DLD1 (cell line): ENCODE measurements around the gene PLA2G4E.

Source experiments
- in situ Hi-C: cut with HindIII; loops from 2 replicates; pipeline ENCODE4 v1.10.0; 2017; ENCODE audit warnings: low sequenced_read_pairs

PLA2G4E gene

GRCh38 chr15:42053010-42053409, 32.2 kb upstream of the PLA2G4E start:
- in situ Hi-C loops: loop anchor here (5.0 kb wide), 1 partner anchor 46 kb away; no protein-coding TSS in a partner anchor

GRCh38 chr15:42050484-42051255, 29.8 kb upstream of the PLA2G4E start:
- in situ Hi-C loops: loop anchor here (5.0 kb wide), 1 partner anchor 43 kb away; no protein-coding TSS in a partner anchor

GRCh38 chr15:42048821-42049200, 28.0 kb upstream of the PLA2G4E start:
- in situ Hi-C loops: no loop called here

GRCh38 chr15:42048080-42048820, 27.4 kb upstream of the PLA2G4E start:
- in situ Hi-C loops: no loop called here

- in situ Hi-C loops: no loop called here
These were observed 25.8 kb upstream of the PLA2G4E start for GRCh38 chr15:42046597-42046996.

GRCh38 chr15:42045211-42045615, 24.4 kb upstream of the PLA2G4E start:
- in situ Hi-C loops: no loop called here

- in situ Hi-C loops: no loop called here
These were observed 22.0 kb upstream of the PLA2G4E start for GRCh38 chr15:42042602-42043400.

GRCh38 chr15:42038401-42038800, 17.6 kb upstream of the PLA2G4E start:
- in situ Hi-C loops: no loop called here

GRCh38 chr15:42037656-42038055, 16.8 kb upstream of the PLA2G4E start:
- in situ Hi-C loops: no loop called here

GRCh38 chr15:42036966-42037365, 16.1 kb upstream of the PLA2G4E start:
- in situ Hi-C loops: no loop called here

- in situ Hi-C loops: no loop called here
These were observed 15.5 kb upstream of the PLA2G4E start for GRCh38 chr15:42036112-42036905.

GRCh38 chr15:42035435-42035761, 14.6 kb upstream of the PLA2G4E start:
- in situ Hi-C loops: no loop called here

GRCh38 chr15:42034628-42035434, 14.0 kb upstream of the PLA2G4E start:
- in situ Hi-C loops: no loop called here

GRCh38 chr15:42033214-42033873, 12.5 kb upstream of the PLA2G4E start:
- in situ Hi-C loops: no loop called here

GRCh38 chr15:42032376-42033213, 11.8 kb upstream of the PLA2G4E start:
- in situ Hi-C loops: no loop called here

- in situ Hi-C loops: no loop called here
These were observed 10.5 kb upstream of the PLA2G4E start for GRCh38 chr15:42031198-42031915.

- in situ Hi-C loops: no loop called here
These were observed 6.7 kb upstream of the PLA2G4E start for GRCh38 chr15:42027521-42027920.

GRCh38 chr15:42024303-42024702, 3.5 kb upstream of the PLA2G4E start:
- in situ Hi-C loops: no loop called here
